ENCODE measurements around the gene UBALD2.

The UBALD2 gene

DNA sequence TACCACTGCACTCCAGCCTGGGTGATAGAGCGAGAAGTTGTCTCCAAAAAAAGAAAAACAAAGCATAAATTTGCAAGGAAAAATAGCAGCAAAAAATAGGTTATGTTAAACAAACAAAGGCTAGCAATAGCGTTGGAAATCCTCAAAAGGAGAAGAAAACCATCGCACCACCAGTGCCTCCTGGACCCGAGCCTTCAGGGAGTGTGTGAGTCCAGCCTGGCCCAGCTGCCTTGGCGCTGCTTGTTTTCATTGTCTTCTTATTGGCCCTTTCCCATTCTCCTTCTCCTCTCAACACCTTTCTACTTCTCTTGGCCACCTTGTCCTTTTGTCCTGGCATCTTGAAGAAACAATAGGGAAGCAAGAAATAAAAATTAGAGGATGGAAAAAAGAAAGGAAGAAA lies 4.5 kb upstream of the UBALD2 start:
- TF ChIP-seq, protein P1, sequence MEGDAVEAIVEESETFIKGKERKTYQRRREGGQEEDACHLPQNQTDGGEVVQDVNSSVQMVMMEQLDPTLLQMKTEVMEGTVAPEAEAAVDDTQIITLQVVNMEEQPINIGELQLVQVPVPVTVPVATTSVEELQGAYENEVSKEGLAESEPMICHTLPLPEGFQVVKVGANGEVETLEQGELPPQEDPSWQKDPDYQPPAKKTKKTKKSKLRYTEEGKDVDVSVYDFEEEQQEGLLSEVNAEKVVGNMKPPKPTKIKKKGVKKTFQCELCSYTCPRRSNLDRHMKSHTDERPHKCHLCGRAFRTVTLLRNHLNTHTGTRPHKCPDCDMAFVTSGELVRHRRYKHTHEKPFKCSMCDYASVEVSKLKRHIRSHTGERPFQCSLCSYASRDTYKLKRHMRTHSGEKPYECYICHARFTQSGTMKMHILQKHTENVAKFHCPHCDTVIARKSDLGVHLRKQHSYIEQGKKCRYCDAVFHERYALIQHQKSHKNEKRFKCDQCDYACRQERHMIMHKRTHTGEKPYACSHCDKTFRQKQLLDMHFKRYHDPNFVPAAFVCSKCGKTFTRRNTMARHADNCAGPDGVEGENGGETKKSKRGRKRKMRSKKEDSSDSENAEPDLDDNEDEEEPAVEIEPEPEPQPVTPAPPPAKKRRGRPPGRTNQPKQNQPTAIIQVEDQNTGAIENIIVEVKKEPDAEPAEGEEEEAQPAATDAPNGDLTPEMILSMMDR (IDR thresholded peaks at IDR 0.05; ENCODE audit: low read depth, low read length, missing control alignments): no peak
- no peak for DNase-seq (ENCODE audit: low read depth)
- H3K4me3 ChIP-seq (ENCODE audit: low read depth, low read length): no peak overlapping the region
- in situ Hi-C loops (cut with HindIII; ENCODE audit: low sequenced_read_pairs): no loop called here

DNA sequence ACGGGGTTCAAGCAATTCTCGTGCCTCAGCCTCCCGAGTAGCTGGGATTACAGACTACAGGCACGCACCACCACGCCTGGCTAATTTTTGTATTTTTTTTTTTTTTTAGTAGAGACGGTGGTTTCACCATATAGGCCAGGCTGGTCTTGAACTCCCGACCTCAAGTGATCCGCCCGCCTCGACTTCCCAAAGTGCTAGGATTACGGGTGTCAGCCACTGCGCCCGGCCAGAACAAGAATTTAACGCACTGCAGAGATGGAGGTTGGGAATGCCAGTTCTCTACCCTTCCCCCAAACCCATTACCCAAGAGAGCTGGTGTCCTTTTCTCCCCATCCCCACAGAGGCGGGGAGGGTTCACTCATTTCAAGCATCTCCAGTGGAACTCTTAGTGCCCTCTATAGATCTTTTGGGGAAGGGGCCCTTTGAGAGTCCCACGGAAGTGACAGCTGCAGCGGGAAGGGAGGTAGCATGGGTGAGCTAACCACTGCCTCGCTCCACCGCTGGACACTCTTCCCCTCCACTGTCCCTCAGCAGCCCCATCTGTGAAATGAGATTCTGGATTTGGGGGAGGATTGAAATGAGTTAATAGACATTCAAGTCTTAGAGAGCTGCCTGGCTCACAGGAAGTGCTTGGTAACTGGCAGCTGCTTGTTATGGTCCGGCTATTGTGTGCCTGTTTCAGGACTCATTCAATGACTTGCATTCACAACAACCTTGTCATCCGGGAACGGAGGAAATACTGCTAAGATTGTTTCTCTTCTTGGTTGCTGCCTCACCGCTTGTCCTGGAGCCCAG lies 3.5 kb upstream of the UBALD2 start:
- no peak for DNase-seq (ENCODE audit: low read depth)
- H3K4me3 ChIP-seq (ENCODE audit: low read depth, low read length): no peak overlapping the region
- TF ChIP-seq, protein P1 (IDR thresholded peaks at IDR 0.05; ENCODE audit: low read depth, low read length, missing control alignments): no peak
- in situ Hi-C loops (cut with HindIII; ENCODE audit: low sequenced_read_pairs): no loop called here

GRCh38 chr17:76262732-76263344 lies 2.3 kb upstream of the UBALD2 start:
- no peak for DNase-seq (ENCODE audit: low read depth)
- H3K4me3 ChIP-seq (ENCODE audit: low read depth, low read length): no peak overlapping the region
- in situ Hi-C loops (cut with HindIII; ENCODE audit: low sequenced_read_pairs): no loop called here
- TF ChIP-seq, protein P1 (IDR thresholded peaks at IDR 0.05; ENCODE audit: low read depth, low read length, missing control alignments): no peak

GRCh38 chr17:76263896-76264295 lies 1.3 kb upstream of the UBALD2 start:
- no peak overlapping the region for H3K4me3 ChIP-seq (ENCODE audit: low read depth, low read length)

DNA sequence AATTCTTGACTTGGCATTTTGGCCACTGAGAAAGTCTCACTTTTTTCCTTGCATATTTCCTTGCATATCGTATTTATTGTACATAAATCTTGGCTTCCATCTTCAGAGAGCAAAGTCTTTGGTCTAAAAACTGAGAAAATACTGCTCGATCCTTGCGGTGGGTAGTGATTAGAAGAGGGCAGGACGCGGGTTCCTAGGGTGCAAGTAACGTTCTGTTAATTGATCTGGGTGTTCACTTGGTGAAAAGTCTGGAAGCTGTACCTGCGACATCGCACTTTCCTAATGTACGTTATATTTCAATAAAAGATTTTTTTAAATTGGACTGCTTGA lies 758 bp upstream of the UBALD2 start:
- TF ChIP-seq, protein P1 (IDR thresholded peaks at IDR 0.05; ENCODE audit: low read depth, low read length, missing control alignments): no peak
- no peak overlapping the region for H3K4me3 ChIP-seq (ENCODE audit: low read depth, low read length)
- no peak for DNase-seq (ENCODE audit: low read depth)
- in situ Hi-C loops (cut with HindIII; ENCODE audit: low sequenced_read_pairs): no loop called here

More at GRCh38 chr17:76263896-76264295, 1.3 kb upstream of the UBALD2 start:
- no peak for DNase-seq (ENCODE audit: low read depth)
- in situ Hi-C loops (cut with HindIII; ENCODE audit: low sequenced_read_pairs): no loop called here
- TF ChIP-seq, protein P1 (IDR thresholded peaks at IDR 0.05; ENCODE audit: low read depth, low read length, missing control alignments): no peak

- H3K4me3 ChIP-seq (ENCODE audit: low read depth, low read length): peak overlapping the region; percentile 78
- no peak for DNase-seq (ENCODE audit: low read depth)
- TF ChIP-seq, protein P1 (IDR thresholded peaks at IDR 0.05; ENCODE audit: low read depth, low read length, missing control alignments): no peak
- in situ Hi-C loops (cut with HindIII; ENCODE audit: low sequenced_read_pairs): no loop called here
Observed at GRCh38 chr17:76265624-76266243, 586 bp downstream of the UBALD2 start.

All from astrocyte of the cerebellum (primary cell).